GM19372 (cell line): ENCODE measurements around the gene SLC7A7.
"Not testable (repeated sequence)": the region's sequence is repeated elsewhere in the genome, so short reads cannot be mapped to it uniquely, and the experiment has no call there.

Experiments used
- ATAC-seq: cut with Tn5 transposase; IDR thresholded peaks from one replicate; pipeline ENCODE4 v1.9.1; 2021; ENCODE audit warnings: mild to moderate bottlenecking, low read depth, moderate library complexity; ENCODE audit not compliant: unreplicated experiment

Gene SLC7A7

DNA sequence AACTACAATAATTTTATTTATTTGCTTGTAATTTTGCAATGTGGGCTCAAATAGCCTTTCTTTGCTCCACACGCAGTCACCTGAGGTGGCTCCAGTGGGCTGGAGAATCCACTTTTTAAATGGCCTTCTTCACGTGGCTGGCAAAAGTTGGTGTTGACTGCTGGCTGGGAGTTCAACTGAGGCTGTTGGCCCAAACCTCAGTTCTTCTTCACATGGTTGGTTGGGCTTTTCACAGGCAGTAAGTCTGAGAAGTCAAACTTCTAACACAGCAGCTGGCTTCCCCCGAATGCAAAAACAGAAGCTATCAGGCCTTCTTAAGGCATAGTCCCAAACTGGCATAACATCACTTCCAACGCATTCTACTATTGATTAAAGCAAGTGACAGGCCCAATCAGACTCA is 50.9 kb downstream of the SLC7A7 start:
- no peak for ATAC-seq

GRCh38 chr14:22761734-22762133 is 53.5 kb downstream of the SLC7A7 start:
- ATAC-seq: no peak

DNA sequence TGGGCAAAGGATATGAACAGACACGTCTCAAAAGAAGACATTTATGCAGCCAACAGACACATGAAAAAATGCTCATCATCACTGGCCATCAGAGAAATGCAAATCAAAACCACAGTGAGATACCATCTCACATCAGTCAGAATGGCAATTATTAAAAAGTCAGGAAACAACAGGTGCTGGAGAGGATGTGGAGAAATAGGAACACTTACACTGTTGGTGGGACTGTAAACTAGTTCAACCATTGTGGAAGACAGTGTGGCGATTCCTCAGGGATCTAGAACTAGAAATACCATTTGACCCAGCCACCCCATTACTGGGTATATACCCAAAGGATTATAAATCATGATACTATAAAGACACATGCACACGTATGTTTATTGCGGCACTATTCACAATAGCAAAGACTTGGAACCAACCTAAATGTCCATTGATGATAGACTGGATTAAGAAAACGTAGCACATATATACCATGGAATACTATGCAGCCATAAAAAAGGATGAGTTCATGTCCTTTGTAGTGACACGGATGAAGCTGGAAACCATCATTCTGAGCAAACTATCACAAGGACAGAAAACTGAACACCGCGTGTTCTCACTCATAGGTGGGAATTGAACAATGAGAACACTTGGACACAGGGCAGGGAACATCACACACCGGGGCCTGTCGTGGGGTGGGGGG is 57.1 kb downstream of the SLC7A7 start:
- not testable (repeated sequence) for ATAC-seq

GRCh38 chr14:22753586-22753985 is 61.6 kb downstream of the SLC7A7 start:
- ATAC-seq: no peak

- ATAC-seq: no peak
Observed at GRCh38 chr14:22752422-22752821, 62.8 kb downstream of the SLC7A7 start.

GRCh38 chr14:22748631-22749068 is 66.6 kb downstream of the SLC7A7 start:
- ATAC-seq: no peak

- no peak for ATAC-seq
Observed at GRCh38 chr14:22748206-22748605, 67.0 kb downstream of the SLC7A7 start.

GRCh38 chr14:22747769-22748168 is 67.5 kb downstream of the SLC7A7 start:
- no peak for ATAC-seq

DNA sequence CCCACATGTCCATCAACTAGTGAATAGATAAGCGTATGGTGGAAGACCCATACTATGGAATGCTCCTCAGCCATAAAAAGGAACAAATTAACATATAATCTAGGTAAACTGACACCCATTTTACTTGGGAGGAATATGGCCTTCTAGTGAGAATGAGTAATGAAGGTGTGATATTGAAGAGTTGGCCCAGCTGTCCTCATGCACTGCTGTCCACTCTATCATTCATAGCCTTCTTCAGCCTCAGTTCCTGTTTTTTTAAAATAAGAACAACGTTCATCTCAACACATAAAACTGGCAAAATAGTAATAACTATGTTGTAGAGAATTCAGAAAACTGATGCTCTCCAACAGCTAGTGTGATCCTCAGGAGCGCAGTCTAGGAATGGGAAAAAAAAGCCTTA is 75.2 kb downstream of the SLC7A7 start:
- no peak for ATAC-seq

DNA sequence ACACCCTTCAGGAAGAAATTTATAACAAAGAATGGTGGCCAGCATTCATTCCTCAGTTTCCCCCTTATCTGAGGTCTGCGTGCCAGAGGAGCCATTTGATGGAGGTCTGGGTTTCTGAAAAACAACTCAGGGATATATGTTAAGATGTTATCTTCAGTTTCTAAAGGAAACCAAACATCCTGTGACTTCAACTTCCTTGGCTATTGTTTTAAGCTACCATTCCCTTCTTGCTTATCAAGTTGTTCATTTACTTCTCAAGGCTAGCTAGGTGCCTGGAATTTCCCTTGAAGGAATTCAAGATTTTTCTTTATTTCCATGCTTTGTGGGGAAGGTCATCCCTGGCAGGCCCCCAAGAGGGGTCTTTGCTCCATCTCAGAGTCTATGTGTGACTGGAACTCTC is 75.8 kb downstream of the SLC7A7 start:
- no peak for ATAC-seq

GRCh38 chr14:22737052-22737451 is 78.2 kb downstream of the SLC7A7 start:
- ATAC-seq: no peak

DNA sequence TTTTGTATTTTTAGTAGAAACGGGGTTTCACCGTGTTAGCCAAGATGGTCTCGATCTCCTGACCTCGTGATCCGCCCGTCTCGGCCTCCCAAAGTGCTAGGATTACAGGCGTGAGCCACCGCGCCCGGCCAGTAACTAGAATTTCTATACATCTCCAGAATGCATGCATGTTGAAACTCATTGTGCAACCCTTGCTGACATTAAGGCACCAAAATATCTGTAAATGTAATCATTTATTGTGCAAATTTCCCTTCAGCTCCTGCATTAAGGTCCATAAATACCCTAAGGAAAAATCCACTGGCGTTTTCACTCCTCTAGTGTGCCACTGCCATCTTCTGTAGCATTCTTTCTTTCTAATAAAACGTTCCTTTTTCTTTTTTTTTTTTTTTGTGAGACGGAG is 78.9 kb downstream of the SLC7A7 start:
- ATAC-seq: not testable (repeated sequence)

- no peak for ATAC-seq
Observed at GRCh38 chr14:22735096-22735495, 80.1 kb downstream of the SLC7A7 start.

DNA sequence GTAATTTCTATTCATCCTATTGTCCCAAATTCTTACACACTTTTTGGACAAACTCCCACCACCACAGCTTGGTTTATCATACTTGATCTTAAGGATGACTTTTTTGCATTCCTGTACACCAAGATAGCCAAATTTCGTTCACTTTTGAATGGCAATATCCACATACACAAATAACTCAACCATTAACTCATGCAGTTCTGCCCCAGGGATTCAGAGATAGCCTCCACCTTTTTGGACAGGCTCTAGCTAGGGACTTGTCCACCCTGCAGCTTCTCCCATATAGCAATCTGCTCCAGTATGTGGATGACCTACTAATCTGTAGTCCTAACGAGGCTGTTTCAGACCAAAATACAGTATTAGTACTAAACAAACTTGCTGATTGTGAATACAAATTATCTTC is 81.4 kb downstream of the SLC7A7 start:
- ATAC-seq: no peak

- ATAC-seq: not testable (repeated sequence)
Observed at GRCh38 chr14:22732062-22732461, 83.2 kb downstream of the SLC7A7 start.

DNA sequence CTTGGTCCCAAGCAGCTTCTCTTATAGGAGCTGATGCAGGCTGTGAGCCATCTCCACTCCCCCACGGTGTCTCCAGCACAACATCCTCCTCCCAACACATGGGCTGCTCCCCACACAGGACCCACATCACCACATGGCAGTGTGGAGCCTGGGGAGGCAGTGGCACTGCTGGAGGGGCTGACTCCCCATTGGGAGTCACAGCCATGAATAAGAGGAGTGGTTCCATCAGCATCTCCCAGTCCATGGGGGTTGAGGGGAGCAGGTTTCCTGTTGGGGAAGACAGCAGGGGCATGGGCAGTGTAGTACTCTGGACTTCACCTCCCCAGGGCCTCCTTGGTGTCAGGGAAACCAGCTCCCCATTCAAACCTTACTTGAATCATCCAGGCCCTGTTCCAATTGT is 89.2 kb downstream of the SLC7A7 start:
- no peak for ATAC-seq

DNA sequence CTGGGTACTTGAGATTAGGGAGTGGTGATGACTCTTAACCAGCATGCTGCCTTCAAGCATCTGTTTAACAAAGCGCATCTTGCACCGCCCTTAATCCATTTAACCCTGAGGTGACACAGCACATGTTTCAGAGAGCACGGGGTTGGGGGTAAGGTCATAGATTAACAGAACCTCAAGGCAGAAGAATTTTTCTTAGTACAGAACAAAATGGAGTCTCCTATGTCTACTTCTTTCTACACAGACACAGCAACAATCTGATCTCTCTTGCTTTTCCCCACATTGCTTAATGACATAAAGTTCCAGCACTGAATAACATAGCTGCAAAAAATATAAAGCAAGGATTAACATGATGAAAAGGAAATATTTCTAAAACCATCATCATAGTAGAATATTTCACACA is 89.9 kb downstream of the SLC7A7 start:
- not testable (repeated sequence) for ATAC-seq

DNA sequence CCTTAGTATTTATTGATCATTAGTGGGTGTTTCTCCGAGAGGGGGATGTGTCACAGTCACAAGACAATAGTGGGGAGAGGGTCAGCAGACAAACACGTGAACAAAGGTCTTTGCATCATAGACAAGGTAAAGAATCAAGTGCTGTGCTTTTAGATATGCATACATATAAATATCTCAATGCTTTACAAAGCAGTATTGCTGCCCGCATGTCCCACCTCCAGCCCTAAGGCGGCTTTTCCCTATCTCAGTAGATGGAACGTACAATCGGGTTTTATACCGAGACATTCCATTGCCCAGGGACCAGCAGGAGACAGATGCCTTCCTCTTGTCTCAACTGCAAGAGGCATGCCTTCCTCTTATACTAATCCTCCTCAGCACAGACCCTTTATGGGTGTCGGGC is 90.4 kb downstream of the SLC7A7 start:
- not testable (repeated sequence) for ATAC-seq

GRCh38 chr14:22723815-22724214 is 91.4 kb downstream of the SLC7A7 start:
- ATAC-seq: no peak
